GM12878 (cell line): ENCODE results near the gene ATRNL1. TPM values are rescaled to one million over a fixed set of nuclear protein-coding genes. Genes with fewer than 3 reads are reported as not detected.

Source experiments
- ATAC-seq: fragments of 200-7000 bp; cut with Tn5 transposase; 3 replicates; pipeline ENCODE4 v1.9.1; 2020; ENCODE audit warnings: mild to moderate bottlenecking, moderate library complexity
- BruUV-seq: library from RNA; stranded (reverse); fragments of 400-500 nt; replicated peaks from 2 replicates; lab custom pipeline; 2021; lab: Mats Ljungman, UMichigan
- CTCF ChIA-PET: fragments of 300-600 bp; sonication (Branson Sonifier 250); formaldehyde crosslinking; extraction: SDS; loops from one replicate; lab custom pipeline; 2021; ENCODE audit warnings: inconsistent platforms; lab: Yijun Ruan, JAX
- POLR2A ChIA-PET: fragments of 350-600 bp; formaldehyde crosslinking; extraction: SDS; loops from one replicate; lab custom pipeline; 2021; ENCODE audit warnings: inconsistent platforms; lab: Charles Lee
- RAD21 ChIA-PET: fragments of 300-600 bp; sonication (Branson Sonifier 250); formaldehyde crosslinking; loops from one replicate; lab custom pipeline; 2023; ENCODE audit warnings: antibody characterized with exemption; ENCODE audit not compliant: unreplicated experiment; lab: Charles Lee
- SMC1A ChIA-PET: fragments of 300-600 bp; sonication (Branson Sonifier 250); formaldehyde crosslinking; loops from one replicate; lab custom pipeline; 2023; ENCODE audit not compliant: unreplicated experiment, uncharacterized antibody; lab: Charles Lee
- DNase-seq: peaks from one replicate; pipeline ENCODE4 v3.0.0-alpha.2; 2011; ENCODE audit warnings: low read depth, low spot score
- FAIRE-seq: peaks from 3 replicates; lab custom pipeline; 2011; peaks lifted over from hg19 to GRCh38; lab: Jason Lieb, UNC
- H2AFZ ChIP-seq: 2 replicates; pipeline ENCODE4 v1.6.0; 2011; ENCODE audit warnings: low read depth, low read length, control low read depth; ENCODE audit not compliant: control insufficient read depth
- H3K27ac ChIP-seq: 2 replicates; pipeline ENCODE4 v1.5.1; 2011; ENCODE audit warnings: control low read depth; ENCODE audit not compliant: control insufficient read depth, insufficient read depth
- H3K27me3 ChIP-seq, 2 experiments: replicated peaks in 1 of 2; 2 replicates each; pipeline versions ENCODE4 v1.6.0 to v1.6.1; 2011; ENCODE audit warnings: low read length in 1 of 2; ENCODE audit not compliant: control insufficient read depth in 2 of 2, insufficient read depth in 2 of 2
- H3K36me3 ChIP-seq, 2 experiments: 2 replicates each; pipeline ENCODE4 v1.5.1; 2011; ENCODE audit warnings: low read length in 1 of 2; ENCODE audit not compliant: control insufficient read depth in 2 of 2, insufficient read depth in 2 of 2
- H3K4me1 ChIP-seq: 2 replicates; pipeline ENCODE4 v1.6.1; 2011; ENCODE audit warnings: mild to moderate bottlenecking, low read length, moderate library complexity, mixed read lengths; ENCODE audit not compliant: control insufficient read depth, insufficient read depth
- H3K4me2 ChIP-seq: 2 replicates; pipeline ENCODE4 v1.6.0; 2011; ENCODE audit warnings: control low read depth; ENCODE audit not compliant: control insufficient read depth, insufficient read depth
- H3K4me3 ChIP-seq: fragments of 200-600 bp; sonication (generic); 2 replicates; pipeline ENCODE4 v1.5.1; 2016
- H3K79me2 ChIP-seq: 2 replicates; pipeline ENCODE4 v1.6.0; 2011; ENCODE audit warnings: low read length; ENCODE audit not compliant: control insufficient read depth, insufficient read depth
- H3K9ac ChIP-seq: 2 replicates; pipeline ENCODE4 v1.8.0; 2011; ENCODE audit warnings: low read length, control low read depth, mixed read lengths; ENCODE audit not compliant: control insufficient read depth, insufficient read depth
- H3K9me3 ChIP-seq: replicated peaks from 3 replicates; pipeline ENCODE4 v1.5.1; 2011; ENCODE audit warnings: mild to moderate bottlenecking, low read length; ENCODE audit not compliant: control insufficient read depth, insufficient read depth
- H4K20me1 ChIP-seq: 2 replicates; pipeline ENCODE4 v1.6.0; 2011; ENCODE audit not compliant: control insufficient read depth, insufficient read depth
- CREM ChIP-seq: IDR thresholded peaks from 2 replicates; pipeline ENCODE4 v1.6.1; 2014; ENCODE audit warnings: antibody characterized with exemption, low read depth
- MEF2B ChIP-seq: fragments of 450-650 bp; IDR thresholded peaks from 2 replicates; pipeline ENCODE4 v1.6.1; 2018; ENCODE audit warnings: mild to moderate bottlenecking, moderate library complexity; ENCODE audit not compliant: partially characterized antibody, poor library complexity, severe bottlenecking
- MYB ChIP-seq: fragments of 150-350 bp; IDR thresholded peaks from 2 replicates; pipeline ENCODE4 v1.6.1; 2014; ENCODE audit warnings: mild to moderate bottlenecking, low read depth, low read length, borderline replicate concordance
- NFYA ChIP-seq: IDR thresholded peaks from 2 replicates; pipeline ENCODE4 v1.6.1; 2011; ENCODE audit warnings: low read depth, mild to moderate bottlenecking, low read length, improper control_type of control experiment, borderline replicate concordance
- NR2C1 ChIP-seq: fragments of 450-650 bp; IDR thresholded peaks from 2 replicates; pipeline ENCODE4 v1.6.1; 2017; ENCODE audit warnings: antibody characterized with exemption, mild to moderate bottlenecking, moderate library complexity
- RBBP5 ChIP-seq: fragments of 200-600 bp; sonication (generic); conservative IDR thresholded peaks from 2 replicates; pipeline ENCODE4 v1.6.1; 2016
- SPI1 ChIP-seq: IDR thresholded peaks from 2 replicates; pipeline ENCODE4 v1.6.1; 2011; ENCODE audit warnings: low read depth, mild to moderate bottlenecking, low read length, moderate library complexity, borderline replicate concordance; ENCODE audit not compliant: insufficient read depth
- STAT1 ChIP-seq: fragments of 450-650 bp; conservative IDR thresholded peaks from 2 replicates; pipeline ENCODE4 v1.6.1; 2014; ENCODE audit warnings: antibody characterized with exemption, mild to moderate bottlenecking
- SUZ12 ChIP-seq: fragments of 200-600 bp; sonication (generic); IDR thresholded peaks from one replicate; pipeline ENCODE4 v1.6.1; 2018; ENCODE audit warnings: antibody characterized with exemption, mild to moderate bottlenecking; ENCODE audit not compliant: unreplicated experiment
- YY1 ChIP-seq: IDR thresholded peaks from 2 replicates; pipeline ENCODE4 v1.6.1; 2011; ENCODE audit warnings: low read depth, mild to moderate bottlenecking, low read length
- ZNF24 ChIP-seq: fragments of 450-650 bp; IDR thresholded peaks from 2 replicates; pipeline ENCODE4 v1.6.1; 2017; ENCODE audit warnings: antibody characterized with exemption, mild to moderate bottlenecking
- WGBS: methylation state at CpG from one replicate; pipeline ENCODE4 v1.1.6; 2016; ENCODE audit warnings: low lambda C conversion rate; ENCODE audit not compliant: insufficient replicate concordance, insufficient coverage; ENCODE audit errors: missing lambda C conversion rate; 5-methylcytosine and 5-hydroxymethylcytosine counted together
- in situ Hi-C: fragments of 300-500 bp; cut with MboI; formaldehyde crosslinking; loops from 9 replicates; pipeline ENCODE4 v1.14.3; 2018; ENCODE audit warnings: mixed read lengths
- intact Hi-C: fragments of 100-400 bp; cut with micrococcal nuclease; formaldehyde crosslinking; loops from one replicate; pipeline ENCODE4 v1.14.2; 2022; ENCODE audit not compliant: unreplicated experiment
- polyA plus RNA-seq, 11 experiments: library from polyadenylated mRNA; depleted of rRNA in 4 of 11; unstranded in 6 of 11; stranded (reverse) in 5 of 11; fragments of >200 nt; fragmentation: Nextera tagmentation in 4 of 11; fragmentation: Illumina TruSeq in 1 of 11; extraction: Ambion mirVana in 4 of 11; extraction: Trizol in 1 of 11; gene quantifications; 1 replicate in 1 of 11; 2 replicates in 10 of 11; pipeline versions ENCODE4 v1.2.1 to v1.2.3, GENCODE V29; 2011 to 2016; ENCODE audit warnings: inconsistent platforms in 2 of 11, missing spikeins in 2 of 11, low read depth in 1 of 11
- total RNA-seq, 4 experiments: library from RNA; depleted of rRNA in 3 of 4; stranded (reverse); fragments of >200 nt in 3 of 4; fragmentation: Illumina TruSeq in 1 of 4; extraction: Trizol in 1 of 4; gene quantifications; 2 replicates each; pipeline versions ENCODE4 v1.2.1 to v1.2.3, GENCODE V29; 2013 to 2021
- TF ChIP-seq, protein P1 (sequence below): fragments of 450-650 bp; IDR thresholded peaks from 2 replicates; pipeline ENCODE4 v1.6.1; 2017; ENCODE audit warnings: mild to moderate bottlenecking, moderate library complexity
- TF ChIP-seq, protein P2 (sequence below): IDR thresholded peaks from 2 replicates; pipeline ENCODE4 v1.6.1; 2012; ENCODE audit warnings: low read length, inconsistent platforms
- TF ChIP-seq, protein P3 (sequence below): fragments of 450-650 bp; IDR thresholded peaks from 2 replicates; pipeline ENCODE4 v1.6.1; 2017; ENCODE audit warnings: low read depth, mild to moderate bottlenecking, moderate library complexity
- TF ChIP-seq, protein P4 (sequence below): fragments of 450-650 bp; formaldehyde crosslinking; IDR thresholded peaks from 2 replicates; pipeline ENCODE4 v1.4.0; 2020; ENCODE audit warnings: mild to moderate bottlenecking, moderate library complexity

The ATRNL1 gene
- total and polyA plus RNA-seq, 10 of the 15 experiments (the other 5 are each of a cell fraction or from before 2014, with no cell fraction given) = 0.03 to 1.4 (median 0.34) TPM

DNA sequence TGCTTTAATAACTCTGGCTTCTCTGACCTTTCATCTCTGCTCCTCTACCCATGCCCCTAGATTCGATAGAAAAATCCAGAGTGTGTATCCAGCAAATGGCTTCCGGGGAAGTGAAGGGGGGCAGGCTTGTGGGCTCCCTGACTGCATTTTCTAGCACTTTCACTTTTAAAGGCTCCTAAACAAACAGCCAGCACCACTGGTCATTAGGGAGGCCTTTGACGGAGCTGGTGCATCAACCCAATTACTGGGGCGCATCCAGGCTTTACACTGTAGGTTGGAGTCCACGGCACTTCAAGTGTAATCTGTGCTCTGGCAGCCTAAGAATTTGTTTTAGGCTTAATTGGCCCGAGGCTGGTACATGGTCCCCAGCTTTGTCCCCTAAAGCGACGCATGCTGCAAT is 887.9 kb downstream of the ATRNL1 start:
- no peak for FAIRE-seq
- DNase-seq = no peak
- Histone ChIP-seq H3K9ac (no peak overlapping the region), H3K4me1 (no peaks in the 10 kb centered on the region), H3K4me3 (no peak overlapping the region), H3K9me3 (no peaks in the 10 kb centered on the region), H3K4me2 (no peak overlapping the region), H3K36me3 (no peaks in the 10 kb centered on the region), H3K79me2 (no peaks in the 10 kb centered on the region), H3K27ac (no peak overlapping the region), H4K20me1 (no peaks in the 10 kb centered on the region), H3K27me3 (no peaks in the 10 kb centered on the region), H2AFZ (no peak overlapping the region)
- ChIA-PET POLR2A (no interaction called here), RAD21 (no interaction called here), SMC1A (no interaction called here), CTCF (no interaction called here)
- ATAC-seq = no peak
- in situ Hi-C loops = no loop called here
- WGBS = 40% methylated on average over 8 of the region's 8 CpGs
- BruUV-seq = no TSS peak
- intact Hi-C loops = no loop called here
- TF ChIP-seq NR2C1 (no peak), STAT1 (no peak), MYB (no peak), CREM (no peak), YY1 (no peak), ZNF24 (no peak), SUZ12 (no peak), RBBP5 (no peak), SPI1 (no peak), MEF2B (no peak), NFYA (no peak)
- TF ChIP-seq, protein P1, sequence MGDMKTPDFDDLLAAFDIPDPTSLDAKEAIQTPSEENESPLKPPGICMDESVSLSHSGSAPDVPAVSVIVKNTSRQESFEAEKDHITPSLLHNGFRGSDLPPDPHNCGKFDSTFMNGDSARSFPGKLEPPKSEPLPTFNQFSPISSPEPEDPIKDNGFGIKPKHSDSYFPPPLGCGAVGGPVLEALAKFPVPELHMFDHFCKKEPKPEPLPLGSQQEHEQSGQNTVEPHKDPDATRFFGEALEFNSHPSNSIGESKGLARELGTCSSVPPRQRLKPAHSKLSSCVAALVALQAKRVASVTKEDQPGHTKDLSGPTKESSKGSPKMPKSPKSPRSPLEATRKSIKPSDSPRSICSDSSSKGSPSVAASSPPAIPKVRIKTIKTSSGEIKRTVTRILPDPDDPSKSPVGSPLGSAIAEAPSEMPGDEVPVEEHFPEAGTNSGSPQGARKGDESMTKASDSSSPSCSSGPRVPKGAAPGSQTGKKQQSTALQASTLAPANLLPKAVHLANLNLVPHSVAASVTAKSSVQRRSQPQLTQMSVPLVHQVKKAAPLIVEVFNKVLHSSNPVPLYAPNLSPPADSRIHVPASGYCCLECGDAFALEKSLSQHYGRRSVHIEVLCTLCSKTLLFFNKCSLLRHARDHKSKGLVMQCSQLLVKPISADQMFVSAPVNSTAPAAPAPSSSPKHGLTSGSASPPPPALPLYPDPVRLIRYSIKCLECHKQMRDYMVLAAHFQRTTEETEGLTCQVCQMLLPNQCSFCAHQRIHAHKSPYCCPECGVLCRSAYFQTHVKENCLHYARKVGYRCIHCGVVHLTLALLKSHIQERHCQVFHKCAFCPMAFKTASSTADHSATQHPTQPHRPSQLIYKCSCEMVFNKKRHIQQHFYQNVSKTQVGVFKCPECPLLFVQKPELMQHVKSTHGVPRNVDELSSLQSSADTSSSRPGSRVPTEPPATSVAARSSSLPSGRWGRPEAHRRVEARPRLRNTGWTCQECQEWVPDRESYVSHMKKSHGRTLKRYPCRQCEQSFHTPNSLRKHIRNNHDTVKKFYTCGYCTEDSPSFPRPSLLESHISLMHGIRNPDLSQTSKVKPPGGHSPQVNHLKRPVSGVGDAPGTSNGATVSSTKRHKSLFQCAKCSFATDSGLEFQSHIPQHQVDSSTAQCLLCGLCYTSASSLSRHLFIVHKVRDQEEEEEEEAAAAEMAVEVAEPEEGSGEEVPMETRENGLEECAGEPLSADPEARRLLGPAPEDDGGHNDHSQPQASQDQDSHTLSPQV = no peak
- TF ChIP-seq, protein P2, sequence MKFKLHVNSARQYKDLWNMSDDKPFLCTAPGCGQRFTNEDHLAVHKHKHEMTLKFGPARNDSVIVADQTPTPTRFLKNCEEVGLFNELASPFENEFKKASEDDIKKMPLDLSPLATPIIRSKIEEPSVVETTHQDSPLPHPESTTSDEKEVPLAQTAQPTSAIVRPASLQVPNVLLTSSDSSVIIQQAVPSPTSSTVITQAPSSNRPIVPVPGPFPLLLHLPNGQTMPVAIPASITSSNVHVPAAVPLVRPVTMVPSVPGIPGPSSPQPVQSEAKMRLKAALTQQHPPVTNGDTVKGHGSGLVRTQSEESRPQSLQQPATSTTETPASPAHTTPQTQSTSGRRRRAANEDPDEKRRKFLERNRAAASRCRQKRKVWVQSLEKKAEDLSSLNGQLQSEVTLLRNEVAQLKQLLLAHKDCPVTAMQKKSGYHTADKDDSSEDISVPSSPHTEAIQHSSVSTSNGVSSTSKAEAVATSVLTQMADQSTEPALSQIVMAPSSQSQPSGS = no peak
- TF ChIP-seq, protein P3, sequence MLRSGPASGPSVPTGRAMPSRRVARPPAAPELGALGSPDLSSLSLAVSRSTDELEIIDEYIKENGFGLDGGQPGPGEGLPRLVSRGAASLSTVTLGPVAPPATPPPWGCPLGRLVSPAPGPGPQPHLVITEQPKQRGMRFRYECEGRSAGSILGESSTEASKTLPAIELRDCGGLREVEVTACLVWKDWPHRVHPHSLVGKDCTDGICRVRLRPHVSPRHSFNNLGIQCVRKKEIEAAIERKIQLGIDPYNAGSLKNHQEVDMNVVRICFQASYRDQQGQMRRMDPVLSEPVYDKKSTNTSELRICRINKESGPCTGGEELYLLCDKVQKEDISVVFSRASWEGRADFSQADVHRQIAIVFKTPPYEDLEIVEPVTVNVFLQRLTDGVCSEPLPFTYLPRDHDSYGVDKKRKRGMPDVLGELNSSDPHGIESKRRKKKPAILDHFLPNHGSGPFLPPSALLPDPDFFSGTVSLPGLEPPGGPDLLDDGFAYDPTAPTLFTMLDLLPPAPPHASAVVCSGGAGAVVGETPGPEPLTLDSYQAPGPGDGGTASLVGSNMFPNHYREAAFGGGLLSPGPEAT = no peak
- TF ChIP-seq, protein P4, sequence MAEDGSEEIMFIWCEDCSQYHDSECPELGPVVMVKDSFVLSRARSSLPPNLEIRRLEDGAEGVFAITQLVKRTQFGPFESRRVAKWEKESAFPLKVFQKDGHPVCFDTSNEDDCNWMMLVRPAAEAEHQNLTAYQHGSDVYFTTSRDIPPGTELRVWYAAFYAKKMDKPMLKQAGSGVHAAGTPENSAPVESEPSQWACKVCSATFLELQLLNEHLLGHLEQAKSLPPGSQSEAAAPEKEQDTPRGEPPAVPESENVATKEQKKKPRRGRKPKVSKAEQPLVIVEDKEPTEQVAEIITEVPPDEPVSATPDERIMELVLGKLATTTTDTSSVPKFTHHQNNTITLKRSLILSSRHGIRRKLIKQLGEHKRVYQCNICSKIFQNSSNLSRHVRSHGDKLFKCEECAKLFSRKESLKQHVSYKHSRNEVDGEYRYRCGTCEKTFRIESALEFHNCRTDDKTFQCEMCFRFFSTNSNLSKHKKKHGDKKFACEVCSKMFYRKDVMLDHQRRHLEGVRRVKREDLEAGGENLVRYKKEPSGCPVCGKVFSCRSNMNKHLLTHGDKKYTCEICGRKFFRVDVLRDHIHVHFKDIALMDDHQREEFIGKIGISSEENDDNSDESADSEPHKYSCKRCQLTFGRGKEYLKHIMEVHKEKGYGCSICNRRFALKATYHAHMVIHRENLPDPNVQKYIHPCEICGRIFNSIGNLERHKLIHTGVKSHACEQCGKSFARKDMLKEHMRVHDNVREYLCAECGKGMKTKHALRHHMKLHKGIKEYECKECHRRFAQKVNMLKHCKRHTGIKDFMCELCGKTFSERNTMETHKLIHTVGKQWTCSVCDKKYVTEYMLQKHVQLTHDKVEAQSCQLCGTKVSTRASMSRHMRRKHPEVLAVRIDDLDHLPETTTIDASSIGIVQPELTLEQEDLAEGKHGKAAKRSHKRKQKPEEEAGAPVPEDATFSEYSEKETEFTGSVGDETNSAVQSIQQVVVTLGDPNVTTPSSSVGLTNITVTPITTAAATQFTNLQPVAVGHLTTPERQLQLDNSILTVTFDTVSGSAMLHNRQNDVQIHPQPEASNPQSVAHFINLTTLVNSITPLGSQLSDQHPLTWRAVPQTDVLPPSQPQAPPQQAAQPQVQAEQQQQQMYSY (CRISPR knock-in tag) = no peak
